NCI-H1417 (cell line): ENCODE measurements around the gene TMEM201.

Experiments
- DNase-seq, 3 experiments: peaks; one replicate each; lab custom pipeline; 2025; lab: John Stamatoyannopoulos, UW

Gene TMEM201

DNA sequence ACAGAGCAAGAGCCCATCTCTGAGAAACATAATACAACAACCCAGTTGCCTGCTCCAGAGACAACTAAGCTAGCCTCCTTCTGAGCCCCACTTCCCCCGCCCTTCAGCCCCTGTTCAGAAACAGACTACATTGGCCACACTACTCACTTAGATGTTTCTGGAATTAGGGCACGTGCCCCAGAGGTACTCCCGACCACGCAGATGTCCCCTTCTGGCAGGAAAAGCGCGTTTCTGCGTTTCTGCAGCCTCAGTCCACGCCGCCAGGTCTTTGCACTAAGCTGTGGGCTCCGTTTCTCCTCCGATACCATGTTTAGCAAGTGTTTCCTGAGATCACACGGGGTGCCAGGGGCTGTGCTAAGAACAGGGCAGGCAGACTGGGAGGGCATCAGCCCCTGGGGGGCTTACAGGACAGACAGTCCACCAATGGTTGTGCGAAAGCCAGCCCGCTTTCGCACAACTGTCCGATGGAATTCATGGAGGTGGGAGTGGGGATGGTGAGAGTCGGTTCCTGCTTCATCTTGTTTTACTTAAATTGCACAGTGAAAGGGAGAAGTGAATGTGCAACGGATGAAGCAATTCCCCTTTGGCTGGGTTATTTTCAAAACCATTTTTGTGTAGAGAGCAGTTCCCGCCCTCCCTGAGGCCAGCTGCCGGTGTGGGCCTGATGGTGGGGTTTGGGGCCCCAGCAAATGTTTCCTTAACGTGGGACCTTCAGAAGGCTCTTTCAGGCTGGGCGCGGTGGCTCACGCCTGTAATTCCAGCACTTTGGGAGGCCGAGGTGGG lies 65.5 kb downstream of the TMEM201 start:
- DNase-seq: no peak

DNA sequence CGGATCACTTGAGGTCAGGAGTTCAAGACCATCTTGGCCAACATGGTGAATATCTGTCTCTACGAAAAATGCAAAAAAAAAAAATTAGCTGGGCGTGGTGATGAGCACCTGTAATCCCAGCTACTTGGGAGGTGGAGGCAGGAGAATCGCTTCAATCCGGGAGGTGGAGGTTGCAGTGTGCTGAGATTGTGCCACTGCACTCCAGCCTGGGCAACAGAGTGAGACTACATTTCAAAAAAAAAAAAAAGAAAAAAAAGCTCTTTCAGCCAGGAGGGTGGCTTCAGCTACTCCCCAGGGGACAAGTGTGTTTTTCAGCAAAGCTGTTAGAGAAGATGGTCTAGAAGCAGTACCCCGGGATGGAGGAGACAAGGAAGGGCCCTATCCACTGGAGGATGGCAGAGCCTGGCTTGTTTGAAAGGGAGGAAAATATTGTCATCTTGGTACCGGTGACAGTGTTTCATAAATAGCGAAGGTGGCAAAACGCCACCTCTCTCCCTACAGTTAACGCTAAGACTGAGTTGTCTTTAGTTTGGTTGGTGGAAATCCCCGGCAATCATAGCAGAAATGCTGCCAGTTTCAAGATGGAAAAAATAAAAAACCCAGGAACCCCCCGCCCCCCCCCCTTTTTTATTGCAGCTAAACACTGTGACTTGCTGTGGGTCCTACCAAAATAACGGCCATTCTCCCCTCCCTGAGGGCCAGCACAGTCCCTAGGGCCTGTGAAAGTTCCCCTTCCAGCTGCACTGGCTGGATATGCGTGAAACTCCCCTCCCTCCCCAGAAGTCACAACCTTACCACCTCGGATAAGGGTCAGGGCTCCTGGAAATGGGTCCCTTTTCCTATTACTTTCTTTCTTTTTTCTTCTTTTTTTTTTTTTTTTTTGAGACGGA lies 66.4 kb downstream of the TMEM201 start:
- DNase-seq: no peak

DNA sequence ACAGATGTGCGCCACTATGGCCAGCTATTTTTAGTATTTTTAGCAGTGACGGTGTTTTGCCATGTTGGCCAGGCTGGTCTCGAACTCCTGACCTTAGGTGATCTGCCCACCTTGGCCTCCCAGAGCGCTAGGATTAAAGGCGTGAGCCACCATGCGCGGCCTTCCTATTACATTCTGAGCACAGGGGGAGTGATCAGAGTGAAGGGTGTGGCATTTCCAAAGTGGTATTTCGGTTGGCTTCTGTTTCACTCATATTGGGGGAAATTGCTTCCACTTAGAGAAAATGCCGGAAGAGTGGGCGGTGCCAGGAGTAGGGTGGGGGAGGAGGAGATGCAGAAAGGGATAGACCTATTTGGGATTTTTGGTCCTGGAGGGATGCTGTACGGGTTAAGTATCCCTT lies 67.1 kb downstream of the TMEM201 start:
- no peak for DNase-seq

DNA sequence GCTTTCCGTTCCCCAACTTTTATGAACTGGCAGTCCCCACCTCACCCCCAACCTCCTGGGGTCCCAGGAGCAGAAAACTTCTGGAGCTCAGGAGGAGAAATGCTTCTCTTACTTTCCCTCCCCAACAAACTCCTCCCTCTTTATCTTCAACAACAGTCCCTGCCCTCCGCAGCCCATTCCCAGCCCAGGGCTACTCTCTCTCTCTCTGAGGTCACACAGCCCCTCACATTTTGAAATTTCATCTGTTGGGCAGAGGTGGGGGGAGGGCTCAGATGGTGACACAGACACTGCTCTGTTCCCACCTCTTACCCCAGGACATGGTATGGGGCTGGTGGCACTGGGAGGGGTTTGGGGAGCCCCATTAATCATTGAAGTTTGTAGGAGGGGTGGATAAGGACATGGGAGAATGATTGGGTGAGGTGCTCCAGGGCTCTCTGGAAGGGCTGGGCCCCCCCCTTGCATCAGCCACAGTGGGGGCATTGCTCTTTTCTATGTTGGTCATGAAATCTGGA lies 68.9 kb downstream of the TMEM201 start:
- no peak for DNase-seq

DNA sequence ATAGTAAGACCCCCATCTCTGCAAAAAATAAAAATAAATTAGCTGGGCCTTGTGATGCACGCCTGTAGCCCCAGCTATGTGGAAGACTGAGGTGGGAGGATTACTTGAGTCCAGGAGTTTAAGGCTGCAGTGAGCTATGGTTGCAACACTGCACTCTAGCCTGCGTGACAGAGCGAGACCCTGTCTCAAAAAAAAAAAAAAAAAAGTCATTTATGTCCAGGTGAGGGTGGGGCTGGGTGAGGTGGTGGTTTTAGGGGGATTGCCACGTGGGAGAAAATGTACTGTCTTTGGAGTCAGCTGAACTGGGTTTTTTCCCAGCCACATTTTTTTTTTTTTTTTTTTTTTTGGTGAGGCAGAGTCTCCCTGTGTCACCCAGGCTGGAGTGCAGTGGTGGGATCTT lies 69.5 kb downstream of the TMEM201 start:
- no peak for DNase-seq

DNA sequence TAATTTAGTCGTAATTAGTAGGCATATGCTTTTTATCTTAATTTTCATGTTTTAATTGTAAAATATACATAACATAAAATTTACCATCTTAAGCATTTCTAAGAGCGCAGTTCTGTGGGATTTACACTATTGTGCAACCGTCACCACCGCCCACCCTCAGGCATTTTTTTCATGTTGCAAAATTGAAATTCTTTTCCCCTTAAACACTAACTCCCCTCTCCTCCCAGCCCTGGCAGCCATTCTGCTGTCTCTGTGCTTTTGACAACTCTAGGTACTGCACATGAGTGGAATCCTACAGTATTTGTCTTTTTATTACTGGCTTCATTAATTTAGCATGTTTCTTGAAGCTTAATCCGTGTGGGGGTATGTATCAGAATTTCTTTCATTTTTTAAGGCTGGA lies 70.6 kb downstream of the TMEM201 start:
- DNase-seq: no peak

DNA sequence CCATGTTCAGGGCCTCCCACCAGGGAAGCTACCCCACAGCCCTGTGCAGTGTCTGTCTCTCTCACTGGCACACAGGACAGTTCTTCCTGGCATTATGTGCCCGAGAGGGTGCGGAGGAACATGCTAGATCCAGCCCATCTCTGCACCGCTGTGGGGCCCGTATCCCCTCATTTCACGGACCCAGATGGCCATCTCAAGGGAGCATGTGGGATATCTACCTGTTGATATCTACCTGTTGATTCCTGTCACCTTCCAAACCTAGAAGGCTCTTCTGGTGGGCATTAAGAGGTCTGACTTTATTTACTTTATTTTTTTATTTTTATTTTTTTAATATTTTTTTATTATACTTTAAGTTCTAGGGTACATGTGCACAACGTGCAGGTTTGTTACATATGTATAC lies 74.5 kb downstream of the TMEM201 start:
- no peak for DNase-seq
